NCI-H1417 treated with DMSO at 0.1 percent for 48 hours (cell line): Measurements from ENCODE around the gene PHRF1.

Experiments used
- DNase-seq: peaks from one replicate; lab custom pipeline; 2025; lab: John Stamatoyannopoulos, UW

Gene PHRF1

GRCh38 chr11:596374-596773 is 20.1 kb downstream of the PHRF1 start:
- DNase-seq = no peak

- DNase-seq = no peak
Measured at GRCh38 chr11:597166-597725, 21.0 kb downstream of the PHRF1 start.

- no peak for DNase-seq
Measured at GRCh38 chr11:598005-598680, 21.9 kb downstream of the PHRF1 start.

- no peak for DNase-seq
Measured at GRCh38 chr11:601573-602245, 25.4 kb downstream of the PHRF1 start.

- no peak for DNase-seq
Measured at GRCh38 chr11:603154-603553, 26.9 kb downstream of the PHRF1 start.

- DNase-seq = no peak
Measured at GRCh38 chr11:605286-606129, 29.2 kb downstream of the PHRF1 start.

DNA sequence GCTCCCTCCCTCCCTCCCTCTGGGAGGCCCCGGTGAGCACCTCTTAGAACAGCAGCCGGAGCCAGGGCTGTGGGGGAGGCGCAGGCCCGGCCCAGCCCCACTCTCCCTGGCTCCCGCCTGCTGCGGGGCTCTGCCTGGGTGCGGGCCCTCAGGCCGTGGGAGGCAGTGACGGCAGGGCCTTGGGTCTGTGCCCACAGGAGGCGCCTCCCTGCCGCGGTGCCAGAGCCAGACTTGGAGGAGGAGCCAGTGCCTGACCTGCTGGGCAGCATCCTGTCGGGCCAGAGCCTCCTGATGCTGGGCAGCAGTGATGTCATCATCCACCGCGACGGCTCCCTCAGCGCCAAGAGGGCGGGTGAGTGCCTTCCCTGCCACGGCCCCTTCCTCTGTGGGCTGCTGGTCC is 30.0 kb downstream of the PHRF1 start:
- no peak for DNase-seq

DNA sequence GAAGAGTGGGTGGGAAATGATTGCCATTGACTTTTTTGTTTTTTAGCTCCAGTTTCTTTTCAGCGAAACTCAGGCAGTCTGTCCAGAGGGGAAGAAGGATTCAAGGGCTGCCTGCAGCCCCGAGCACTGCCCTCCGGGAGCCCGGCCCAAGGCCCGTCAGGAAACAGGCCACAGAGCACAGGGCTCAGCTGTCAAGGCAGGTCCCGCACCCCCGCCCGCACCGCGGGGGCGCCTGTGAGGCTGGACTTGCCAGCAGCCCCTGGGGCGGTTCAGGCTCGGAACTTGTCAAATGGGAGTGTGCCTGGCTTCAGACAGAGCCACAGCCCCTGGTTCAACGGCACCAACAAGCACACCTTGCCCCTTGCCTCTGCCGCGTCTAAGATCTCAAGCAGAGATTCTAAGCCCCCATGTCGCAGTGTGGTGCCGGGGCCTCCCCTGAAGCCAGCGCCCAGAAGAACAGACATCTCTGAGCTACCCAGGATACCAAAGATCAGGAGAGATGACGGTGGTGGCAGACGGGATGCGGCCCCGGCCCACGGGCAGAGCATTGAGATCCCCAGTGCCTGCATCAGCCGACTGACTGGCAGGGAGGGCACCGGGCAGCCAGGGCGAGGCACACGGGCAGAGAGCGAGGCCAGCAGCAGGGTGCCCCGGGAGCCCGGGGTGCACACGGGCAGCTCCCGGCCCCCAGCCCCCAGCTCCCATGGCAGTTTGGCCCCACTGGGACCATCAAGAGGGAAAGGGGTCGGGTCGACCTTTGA is 30.9 kb downstream of the PHRF1 start:
- DNase-seq = no peak

DNA sequence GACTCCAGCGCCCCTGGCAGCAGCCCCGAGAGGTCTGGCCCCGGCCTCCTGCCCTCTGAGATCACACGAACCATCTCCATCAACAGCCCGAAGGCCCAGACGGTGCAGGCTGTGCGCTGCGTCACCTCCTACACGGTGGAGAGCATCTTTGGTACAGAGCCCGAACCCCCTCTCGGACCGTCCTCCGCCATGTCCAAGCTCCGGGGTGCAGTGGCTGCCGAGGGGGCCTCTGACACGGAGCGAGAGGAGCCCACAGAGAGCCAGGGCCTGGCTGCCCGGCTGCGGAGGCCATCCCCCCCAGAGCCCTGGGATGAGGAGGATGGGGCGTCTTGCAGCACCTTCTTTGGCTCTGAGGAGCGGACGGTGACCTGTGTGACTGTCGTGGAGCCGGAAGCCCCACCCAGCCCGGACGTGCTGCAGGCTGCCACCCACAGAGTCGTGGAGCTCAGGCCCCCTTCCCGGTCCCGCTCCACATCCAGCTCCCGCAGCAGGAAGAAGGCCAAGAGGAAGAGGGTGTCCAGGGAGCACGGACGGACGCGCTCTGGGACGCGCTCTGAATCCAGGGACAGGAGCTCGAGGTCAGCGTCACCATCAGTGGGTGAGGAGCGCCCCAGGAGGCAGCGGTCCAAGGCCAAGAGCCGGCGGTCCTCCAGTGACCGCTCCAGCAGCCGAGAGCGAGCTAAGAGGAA is 31.8 kb downstream of the PHRF1 start:
- no peak for DNase-seq

DNA sequence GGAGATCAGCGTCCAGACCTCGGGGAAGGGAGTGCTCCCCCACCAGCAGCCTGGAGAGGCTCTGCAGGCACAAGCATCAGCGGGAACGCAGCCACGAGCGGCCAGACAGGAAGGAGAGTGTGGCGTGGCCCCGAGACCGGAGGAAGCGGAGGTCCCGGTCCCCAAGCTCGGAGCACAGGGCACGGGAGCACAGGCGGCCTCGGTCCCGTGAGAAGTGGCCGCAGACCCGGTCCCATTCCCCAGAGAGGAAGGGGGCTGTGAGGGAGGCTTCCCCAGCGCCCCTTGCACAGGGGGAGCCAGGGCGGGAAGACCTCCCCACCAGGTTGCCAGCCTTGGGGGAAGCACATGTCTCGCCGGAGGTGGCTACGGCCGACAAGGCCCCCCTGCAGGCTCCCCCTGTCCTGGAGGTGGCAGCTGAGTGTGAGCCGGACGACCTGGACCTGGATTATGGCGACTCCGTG is 32.6 kb downstream of the PHRF1 start:
- DNase-seq = no peak

DNA sequence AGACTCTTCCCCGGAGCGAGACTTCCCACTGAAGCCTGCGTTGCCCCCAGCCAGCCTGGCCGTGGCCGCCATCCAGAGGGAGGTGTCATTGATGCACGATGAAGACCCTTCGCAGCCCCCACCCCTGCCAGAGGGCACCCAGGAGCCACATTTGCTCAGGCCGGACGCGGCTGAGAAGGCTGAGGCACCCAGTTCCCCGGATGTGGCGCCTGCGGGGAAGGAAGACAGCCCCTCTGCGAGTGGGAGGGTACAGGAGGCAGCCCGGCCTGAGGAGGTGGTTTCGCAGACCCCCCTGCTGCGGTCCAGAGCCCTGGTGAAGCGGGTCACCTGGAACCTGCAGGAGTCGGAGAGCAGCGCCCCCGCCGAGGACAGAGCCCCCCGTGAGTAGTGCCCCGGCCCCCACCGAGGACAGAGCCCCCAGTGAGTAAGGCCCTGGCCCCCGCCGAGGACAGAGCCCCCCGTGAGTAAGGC is 33.1 kb downstream of the PHRF1 start:
- no peak for DNase-seq

DNA sequence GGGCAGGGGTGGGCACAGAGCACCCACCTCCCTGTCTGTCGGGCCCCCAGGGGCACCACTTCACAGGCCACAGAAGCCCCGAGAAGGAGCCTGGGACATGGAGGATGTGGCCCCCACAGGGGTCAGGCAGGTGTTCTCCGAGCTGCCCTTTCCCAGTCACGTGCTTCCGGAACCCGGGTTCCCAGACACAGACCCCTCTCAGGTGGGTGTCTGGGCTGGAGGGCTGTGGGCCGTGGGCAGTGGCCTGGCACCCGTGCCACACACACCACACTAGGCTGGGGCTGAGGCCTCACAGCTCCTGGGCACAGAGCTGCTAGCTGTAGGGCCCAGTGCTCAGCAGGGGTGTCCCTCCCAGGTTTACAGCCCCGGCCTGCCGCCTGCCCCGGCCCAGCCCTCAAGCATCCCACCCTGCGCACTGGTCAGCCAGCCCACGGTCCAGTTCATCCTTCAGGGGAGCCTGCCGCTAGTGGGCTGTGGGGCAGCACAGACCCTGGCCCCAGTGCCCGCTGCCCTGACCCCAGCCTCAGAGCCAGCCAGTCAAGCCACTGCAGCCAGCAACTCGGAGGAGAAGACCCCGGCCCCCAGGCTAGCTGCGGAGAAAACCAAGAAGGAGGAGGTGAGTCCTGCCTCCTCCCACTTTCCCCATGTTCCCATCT is 34.0 kb downstream of the PHRF1 start:
- no peak for DNase-seq

DNA sequence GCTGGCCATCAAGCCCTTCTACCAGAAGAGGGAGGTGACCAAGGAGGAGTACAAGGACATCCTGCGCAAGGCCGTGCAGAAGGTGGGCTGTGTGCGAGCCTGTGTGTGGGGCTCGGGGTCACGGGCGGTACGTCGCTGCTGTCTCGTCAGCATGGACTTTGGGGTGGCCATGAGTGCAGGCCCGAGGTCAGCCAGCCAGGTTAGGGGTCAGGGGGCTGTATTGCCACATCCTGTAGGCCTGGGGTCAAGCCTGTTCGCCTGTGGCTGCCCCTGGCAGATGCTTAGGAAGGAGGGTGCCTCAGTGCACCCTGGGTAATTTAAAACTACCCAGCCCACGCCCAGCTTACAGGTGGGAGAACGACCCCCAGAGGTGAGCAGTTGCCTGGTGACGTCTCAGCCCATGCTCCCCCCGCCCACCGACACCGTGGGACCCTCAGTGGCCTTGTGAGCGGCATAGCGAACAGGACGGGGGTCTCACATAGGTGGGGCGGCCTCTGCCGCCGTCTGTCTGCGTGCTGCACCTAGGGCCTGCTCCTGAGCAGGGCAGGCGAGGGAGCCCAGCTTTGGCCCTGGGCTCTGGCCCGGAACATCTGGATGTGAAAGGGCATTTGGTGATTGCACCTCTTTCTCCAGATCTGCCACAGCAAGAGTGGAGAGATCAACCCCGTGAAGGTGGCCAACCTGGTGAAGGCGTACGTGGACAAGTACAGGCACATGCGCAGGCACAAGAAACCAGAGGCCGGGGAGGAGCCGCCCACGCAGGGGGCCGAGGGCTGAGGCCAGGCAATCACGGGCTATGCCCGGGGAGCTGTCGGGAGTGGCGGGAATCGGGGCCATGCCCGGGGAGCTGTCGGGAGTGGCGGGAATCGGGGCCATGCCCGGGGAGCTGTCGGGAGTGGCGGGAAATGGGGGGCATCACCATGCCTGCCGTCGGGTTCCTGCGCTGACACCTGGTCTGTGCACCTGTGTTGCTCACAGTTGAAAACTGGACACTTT is 35.0 kb downstream of the PHRF1 start:
- DNase-seq = no peak

GRCh38 chr11:612201-612960 is 36.1 kb downstream of the PHRF1 start:
- DNase-seq = no peak

GRCh38 chr11:612961-613300 is 36.7 kb downstream of the PHRF1 start:
- DNase-seq = no peak

DNA sequence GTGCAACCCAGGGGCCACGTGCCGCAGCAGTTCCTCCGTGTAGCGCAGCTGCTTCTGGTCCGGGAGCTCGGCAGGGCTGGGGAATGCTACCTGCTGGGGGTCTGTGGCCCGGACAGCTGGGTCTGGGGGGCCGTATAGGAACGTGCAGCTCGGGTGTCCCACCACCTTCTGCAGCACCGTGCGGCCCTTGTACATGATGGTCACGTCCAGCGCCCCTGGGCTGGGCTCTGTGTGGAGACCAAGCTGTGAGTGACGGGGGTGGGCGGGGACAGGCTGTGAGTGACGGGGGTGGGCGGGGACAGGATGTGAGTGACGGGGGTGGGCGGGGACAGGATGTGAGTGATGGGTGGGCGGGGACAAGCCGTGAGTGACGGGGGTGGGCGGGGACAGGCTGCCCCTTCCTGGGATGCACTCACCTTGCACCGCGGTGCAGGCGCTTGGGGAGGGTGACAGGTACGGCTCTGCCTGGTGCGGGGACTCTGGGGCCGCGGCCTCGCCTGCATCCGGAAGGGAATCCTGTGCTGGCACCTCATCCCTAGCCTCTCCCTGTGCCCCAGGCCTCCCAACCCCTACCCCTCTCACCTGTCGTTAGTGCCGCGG is 37.2 kb downstream of the PHRF1 start:
- DNase-seq = no peak

DNA sequence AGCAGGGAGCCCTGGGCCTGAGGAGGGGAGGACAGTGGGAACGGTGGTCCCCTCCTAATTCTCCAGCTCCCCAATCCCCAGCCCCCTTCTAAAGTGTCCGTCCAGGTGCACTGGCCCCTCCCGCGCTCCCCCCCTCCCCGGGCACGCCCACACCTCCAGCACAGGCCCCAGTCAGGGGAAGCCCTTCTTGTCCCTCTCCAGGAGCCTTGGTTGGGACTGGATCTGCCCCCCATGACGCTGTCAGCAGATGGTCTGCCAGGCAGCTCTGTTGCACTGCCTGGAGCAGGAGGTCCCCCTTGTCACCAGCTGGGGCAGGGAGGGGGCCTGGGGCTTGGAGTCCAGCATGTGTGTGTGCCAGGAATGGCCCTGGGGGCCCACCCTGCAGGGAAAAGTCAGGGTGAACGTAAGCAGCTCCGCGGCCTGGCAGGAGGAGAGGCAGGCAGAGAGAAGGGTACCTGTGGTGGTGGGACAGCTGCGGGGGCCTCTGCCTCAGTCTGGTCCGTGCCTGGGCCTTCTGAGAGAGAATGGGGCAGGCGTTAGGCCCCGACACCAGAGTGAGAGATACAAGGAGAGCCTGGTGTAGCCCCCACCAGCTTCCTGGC is 37.9 kb downstream of the PHRF1 start:
- no peak for DNase-seq
